ENCODE data around the gene SCT. TPM values are rescaled to one million over a fixed set of nuclear protein-coding genes. Genes with fewer than 3 reads are reported as not detected.

SCT gene
- total and polyA plus RNA-seq, 2 of the 8 experiments (the other 6 are each of a cell fraction or from before 2014, with no cell fraction given) = 1.7 to 2.0 TPM

DNA sequence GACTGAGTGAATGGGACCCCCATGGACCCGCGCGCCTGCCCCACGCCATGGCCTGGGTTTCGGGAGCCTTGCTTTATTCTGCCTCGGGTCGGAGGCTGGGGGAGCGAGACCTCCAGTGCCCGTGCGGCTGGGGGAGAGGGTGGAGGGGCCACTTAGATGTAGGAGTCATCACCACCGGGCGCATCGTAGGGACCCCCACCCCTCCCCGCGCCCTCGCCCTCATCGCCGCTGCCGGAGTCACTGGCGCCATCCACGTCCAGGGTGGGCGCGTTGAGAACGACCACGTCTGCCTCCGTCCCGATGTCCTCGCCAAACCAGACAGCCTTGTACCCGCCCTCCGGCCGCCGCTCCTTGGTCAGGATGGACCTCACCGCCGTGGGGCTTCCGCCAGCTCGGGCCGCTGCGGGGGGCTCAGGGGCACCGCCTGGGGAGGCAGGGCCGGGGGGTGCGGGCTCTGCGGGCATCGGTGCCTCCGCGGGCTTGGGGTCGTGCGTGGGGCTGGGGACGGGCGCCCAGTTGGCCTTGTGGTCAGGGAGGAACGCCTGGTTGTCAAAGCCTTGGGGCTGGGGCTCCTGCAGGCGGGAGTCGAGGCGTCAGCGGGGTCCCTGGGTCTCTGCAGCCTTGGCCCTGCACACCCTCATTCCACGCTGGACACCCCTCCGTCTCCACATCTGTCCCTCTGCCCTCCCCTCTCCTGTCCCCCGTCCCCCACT, 9.6 kb downstream of the SCT start:
- ChIA-PET CTCF (ENCODE audit: partially characterized antibody) (no interaction called here), POLR2A (ENCODE audit: partially characterized antibody) (interaction anchor here (1.3 kb wide), 1 partner anchor 39 kb away, joined by 3 read pairs; no protein-coding TSS in a partner anchor)
- no peak overlapping the region for H3K4me3 ChIP-seq (ENCODE audit: extremely low read depth in 1 of 4, insufficient read depth in 2 of 4, low read depth in 3 of 4, low read length in 4 of 4)
- H4K20me1 ChIP-seq (replicated peaks in 1 of 2; ENCODE audit: control insufficient read depth in 1 of 2, insufficient read depth in 2 of 2, low read length in 2 of 2) = peaks cover 14 to 19% of the 10 kb centered on the region in 2 experiments
- no peak overlapping the region for H2BK12ac ChIP-seq (ENCODE audit: low read depth, low read length)
- no peak overlapping the region for H3K14ac ChIP-seq (ENCODE audit: insufficient read length)
- WGBS, 2 experiments (ENCODE audit: extremely low coverage in 1 of 2, insufficient coverage in 1 of 2, insufficient read length in 1 of 2, insufficient replicate concordance in 2 of 2, low coverage in 1 of 2, low lambda C conversion rate in 2 of 2, missing lambda C conversion rate in 1 of 2) = 95% methylated on average over 27 of the region's 57 CpGs; no CpG with 5 or more reads in 1 of the 2 experiments
- H3K79me1 ChIP-seq (ENCODE audit: low read depth, low read length) = peaks cover 3% of the 10 kb centered on the region
- no peak overlapping the region for H3K23ac ChIP-seq (ENCODE audit: insufficient read length)
- H3K23me2 ChIP-seq (ENCODE audit: low read depth, low read length) = peaks cover 3% of the 10 kb centered on the region; the same call in 1 of the 2 replicates
- no peaks in the 10 kb centered on the region for H3K9me3 ChIP-seq (ENCODE audit: insufficient read depth in 2 of 2, low read depth in 1 of 2, low read length in 1 of 2)
- peaks cover 3 to 7% (median 5%) of the 10 kb centered on the region in 4 experiments; a peak in 5 of 8 replicates for H3K36me3 ChIP-seq (ENCODE audit: control insufficient read depth in 2 of 4, insufficient read depth in 4 of 4, low read length in 3 of 4)
- no peak overlapping the region for H3K56ac ChIP-seq (replicated peaks; ENCODE audit: insufficient read length, low read depth, low read length)
- no peak overlapping the region for H3K9ac ChIP-seq (replicated peaks in 1 of 4; ENCODE audit: extremely low read depth in 1 of 4, low read depth in 3 of 4, low read length in 3 of 4)
- no peaks in the 10 kb centered on the region for H3K27me3 ChIP-seq (replicated peaks in 1 of 4; ENCODE audit: control insufficient read depth in 3 of 4, extremely low read depth in 1 of 4, insufficient read depth in 3 of 4, low read length in 3 of 4)
- H3K27ac ChIP-seq (ENCODE audit: low read depth, low read length) = no peak overlapping the region
- FAIRE-seq (no peak), DNase-seq (ENCODE audit: low read depth in 1 of 2, low spot score in 2 of 2) (peak in 1 of 2 experiments; percentile 43)
- peaks cover 0 to 15% (median 3%) of the 10 kb centered on the region in 4 experiments; a peak in 5 of 7 replicates for H3K4me1 ChIP-seq (replicated peaks in 1 of 4; ENCODE audit: control insufficient read depth in 3 of 4, insufficient read depth in 4 of 4, low read length in 3 of 4)
- H3K79me2 ChIP-seq (ENCODE audit: control insufficient read depth in 1 of 2, insufficient read depth in 2 of 2, low read length in 2 of 2) = no peaks in the 10 kb centered on the region
- H3K4me2 ChIP-seq (ENCODE audit: insufficient read depth in 1 of 2, low read depth in 2 of 2, low read length in 2 of 2) = no peak overlapping the region
- H2AK5ac ChIP-seq (ENCODE audit: low read depth, low read length) = no peak overlapping the region
- H2BK20ac ChIP-seq (ENCODE audit: low read length) = no peak overlapping the region
- no peak overlapping the region for H2AFZ ChIP-seq (ENCODE audit: low read length)
- no peak overlapping the region for H2BK120ac ChIP-seq (replicated peaks; ENCODE audit: low read depth, low read length)
- no peak overlapping the region for H2BK5ac ChIP-seq (ENCODE audit: low read depth, low read length)
- no peak overlapping the region for H2BK15ac ChIP-seq (ENCODE audit: low read length)
- no peak overlapping the region for H4K91ac ChIP-seq (replicated peaks; ENCODE audit: insufficient read length, low read length)
- H4K5ac ChIP-seq (ENCODE audit: insufficient read length, low read depth, low read length) = no peak overlapping the region
- no peak overlapping the region for H4K8ac ChIP-seq (ENCODE audit: extremely low read depth, insufficient read depth, low read length)
- no peak overlapping the region for H3K18ac ChIP-seq (ENCODE audit: extremely low read depth, low read length)
- H3K4ac ChIP-seq (replicated peaks; ENCODE audit: insufficient read length, low read depth, low read length) = no peak overlapping the region
- TF ChIP-seq POLR2A (IDR thresholded peaks at IDR 0.05; ENCODE audit: control extremely low read depth in 1 of 2, low read depth in 2 of 2, low read length in 2 of 2) = no peak
- no peak for TF ChIP-seq CHD2 (IDR thresholded peaks at IDR 0.05; ENCODE audit: low read length)
- no peak for TF ChIP-seq SUZ12 (IDR thresholded peaks at IDR 0.05; ENCODE audit: low read length)
- TF ChIP-seq, protein P1, sequence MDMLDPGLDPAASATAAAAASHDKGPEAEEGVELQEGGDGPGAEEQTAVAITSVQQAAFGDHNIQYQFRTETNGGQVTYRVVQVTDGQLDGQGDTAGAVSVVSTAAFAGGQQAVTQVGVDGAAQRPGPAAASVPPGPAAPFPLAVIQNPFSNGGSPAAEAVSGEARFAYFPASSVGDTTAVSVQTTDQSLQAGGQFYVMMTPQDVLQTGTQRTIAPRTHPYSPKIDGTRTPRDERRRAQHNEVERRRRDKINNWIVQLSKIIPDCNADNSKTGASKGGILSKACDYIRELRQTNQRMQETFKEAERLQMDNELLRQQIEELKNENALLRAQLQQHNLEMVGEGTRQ (IDR thresholded peaks at IDR 0.05; ENCODE audit: low read length) = no peak
